SU-DHL-6 (cell line): ENCODE data around the gene SUN1.

ENCODE experiments used
- H2AFZ ChIP-seq: fragments of 200-600 bp; sonication (generic); 2 replicates; pipeline ENCODE4 v1.6.1; 2014; ENCODE audit warnings: low read depth, mild to moderate bottlenecking, moderate library complexity, mixed read lengths, antibody characterized with exemption, low read length; ENCODE audit not compliant: severe bottlenecking
- H3F3A ChIP-seq: fragments of 200-600 bp; shearing (Covaris generic); 2 replicates; pipeline ENCODE4 v1.6.0; 2016; ENCODE audit warnings: antibody characterized with exemption, mild to moderate bottlenecking; ENCODE audit not compliant: insufficient read depth
- H3K27ac ChIP-seq: fragments of 200-600 bp; sonication (generic); 2 replicates; pipeline ENCODE4 v1.5.1; 2016; ENCODE audit warnings: low read depth, mild to moderate bottlenecking, low read length, moderate library complexity, mixed read lengths
- H3K27me3 ChIP-seq: fragments of 200-600 bp; sonication (generic), shearing (Covaris generic); 2 replicates; pipeline ENCODE4 v1.6.0; 2014; ENCODE audit warnings: mild to moderate bottlenecking, low read length
- H3K36me3 ChIP-seq: fragments of 200-600 bp; sonication (generic); 2 replicates; pipeline ENCODE4 v1.6.1; 2014; ENCODE audit warnings: mild to moderate bottlenecking, low read length, mixed read lengths
- H3K4me2 ChIP-seq: fragments of 300-600, 200-600 bp; shearing (Covaris generic), sonication (generic); 2 replicates; pipeline ENCODE4 v1.6.0; 2014; ENCODE audit warnings: low read length, low read depth, mild to moderate bottlenecking; ENCODE audit not compliant: poor library complexity, severe bottlenecking
- H3K4me3 ChIP-seq: fragments of 200-600 bp; sonication (generic); 2 replicates; pipeline ENCODE4 v1.5.1; 2014; ENCODE audit warnings: antibody characterized with exemption, low read length, mild to moderate bottlenecking, mixed read lengths; ENCODE audit not compliant: insufficient read depth, poor library complexity, severe bottlenecking
- H3K79me2 ChIP-seq: fragments of 200-600 bp; sonication (generic); 2 replicates; pipeline ENCODE4 v1.6.1; 2014; ENCODE audit warnings: mild to moderate bottlenecking, low read length, moderate library complexity; ENCODE audit not compliant: insufficient read depth
- H3K9ac ChIP-seq: fragments of 200-600 bp; sonication (generic); 2 replicates; pipeline ENCODE4 v1.7.0; 2014; ENCODE audit warnings: mild to moderate bottlenecking, low read length
- H3K9me2 ChIP-seq: fragments of 200-600 bp; sonication (generic); replicated peaks from 2 replicates; pipeline ENCODE4 v1.6.1; 2014; ENCODE audit warnings: low read length; ENCODE audit not compliant: insufficient read depth
- H3K9me3 ChIP-seq: fragments of 200-600 bp; sonication (generic); 2 replicates; pipeline ENCODE4 v1.6.1; 2014; ENCODE audit warnings: low read length, mixed read lengths; ENCODE audit not compliant: insufficient read depth
- H4K20me1 ChIP-seq: fragments of 200-600 bp; sonication (generic); 2 replicates; pipeline ENCODE4 v1.6.1; 2014; ENCODE audit warnings: low read depth, mild to moderate bottlenecking, antibody characterized with exemption, low read length, moderate library complexity, mixed read lengths
- CTCF ChIP-seq: fragments of 200-600 bp; sonication (generic); IDR thresholded peaks from one replicate; pipeline ENCODE4 v1.5.1; 2017; ENCODE audit warnings: antibody characterized with exemption, mild to moderate bottlenecking, low read length, moderate library complexity; ENCODE audit not compliant: insufficient read depth, poor library complexity, severe bottlenecking
- EZH2phosphoT487 ChIP-seq: fragments of 200-600 bp; sonication (generic), shearing (Covaris generic); conservative IDR thresholded peaks from 2 replicates; pipeline ENCODE4 v1.6.1; 2018; ENCODE audit warnings: mild to moderate bottlenecking, antibody characterized with exemption, low read length, moderate library complexity, mixed read lengths

Gene SUN1

GRCh38 chr7:824081-824480, 8.2 kb upstream of the SUN1 start:
- no peaks in the 10 kb centered on the region for H3F3A ChIP-seq
- H3K27ac ChIP-seq, result no peak overlapping the region
- H3K27me3 ChIP-seq, result no peaks in the 10 kb centered on the region
- no peaks in the 10 kb centered on the region for H3K36me3 ChIP-seq
- H3K9me3 ChIP-seq, result no peaks in the 10 kb centered on the region
- H3K4me2 ChIP-seq, result no peak overlapping the region
- no peak overlapping the region for H2AFZ ChIP-seq
- no peak for TF ChIP-seq EZH2phosphoT487
- no peak for TF ChIP-seq CTCF
- H3K9me2 ChIP-seq, result no peaks in the 10 kb centered on the region
- no peak overlapping the region for H3K9ac ChIP-seq
- peaks cover 14% of the 10 kb centered on the region; the same call in 1 of the 2 replicates for H4K20me1 ChIP-seq
- H3K4me3 ChIP-seq, result no peak overlapping the region
- H3K79me2 ChIP-seq, result peaks cover 98% of the 10 kb centered on the region

- H3K36me3 ChIP-seq, result no peaks in the 10 kb centered on the region
Measured at GRCh38 chr7:824664-825063, 7.6 kb upstream of the SUN1 start.

GRCh38 chr7:825386-825785, 6.9 kb upstream of the SUN1 start:
- H3K4me2 ChIP-seq, result no peak overlapping the region
- H3K4me3 ChIP-seq, result no peak overlapping the region
- no peaks in the 10 kb centered on the region for H3K36me3 ChIP-seq
- no peaks in the 10 kb centered on the region for H3K27me3 ChIP-seq
- peaks cover 98% of the 10 kb centered on the region for H3K79me2 ChIP-seq
- no peak overlapping the region for H2AFZ ChIP-seq
- H3K27ac ChIP-seq, result no peak overlapping the region
- no peaks in the 10 kb centered on the region for H3K9me2 ChIP-seq
- H3F3A ChIP-seq, result no peaks in the 10 kb centered on the region
- no peaks in the 10 kb centered on the region for H3K9me3 ChIP-seq
- no peak for TF ChIP-seq EZH2phosphoT487
- no peak for TF ChIP-seq CTCF
- peaks cover 6% of the 10 kb centered on the region for H4K20me1 ChIP-seq
- H3K9ac ChIP-seq, result no peak overlapping the region

More at GRCh38 chr7:824664-825063, 7.6 kb upstream of the SUN1 start:
- Histone ChIP-seq H3F3A (no peaks in the 10 kb centered on the region), H3K79me2 (peaks cover 98% of the 10 kb centered on the region), H3K9me3 (no peaks in the 10 kb centered on the region), H2AFZ (no peak overlapping the region), H3K9ac (no peak overlapping the region), H3K9me2 (no peaks in the 10 kb centered on the region), H3K4me3 (no peak overlapping the region), H3K4me2 (no peak overlapping the region), H4K20me1 (peaks cover 10% of the 10 kb centered on the region; the same call in 1 of the 2 replicates), H3K27me3 (no peaks in the 10 kb centered on the region), H3K27ac (no peak overlapping the region)
- TF ChIP-seq EZH2phosphoT487, result no peak
- TF ChIP-seq CTCF, result no peak
